Measurements from ENCODE around the gene HELZ2. TPM values are rescaled to one million over a fixed set of nuclear protein-coding genes. Genes with fewer than 3 reads are reported as not detected.

The HELZ2 gene
- total RNA-seq, 1 experiment from 2014 or later: 27.9 TPM

- DNase-seq: no peak
- H3T11ph ChIP-seq (ENCODE audit: low read length): no peak overlapping the region
Observed at GRCh38 chr20:63587776-63588591, 13.9 kb upstream of the HELZ2 start.

More at GRCh38 chr20:63587776-63588591, 13.9 kb upstream of the HELZ2 start:
- Histone ChIP-seq H2AFZ (ENCODE audit: low read length) (no peak overlapping the region), H4K5ac (ENCODE audit: insufficient read length, low read depth, low read length) (no peak overlapping the region), H4K20me1 (ENCODE audit: control insufficient read depth, insufficient read depth, insufficient read length) (no peaks in the 10 kb centered on the region), H3K23ac (ENCODE audit: insufficient read length, low read depth, low read length) (no peak overlapping the region), H2BK5ac (ENCODE audit: insufficient read length, low read length) (no peak overlapping the region), H3K4me2 (ENCODE audit: insufficient read depth, insufficient read length, low read length) (no peak overlapping the region), H3K4me1 (ENCODE audit: insufficient read depth, low read length) (no peaks in the 10 kb centered on the region), H2BK12ac (ENCODE audit: insufficient read length, low read depth, low read length) (no peak overlapping the region), H4K8ac (replicated peaks; ENCODE audit: insufficient read length, low read depth, low read length) (no peak overlapping the region), H3K79me2 (ENCODE audit: insufficient read depth, low read length) (no peaks in the 10 kb centered on the region), H3K23me2 (ENCODE audit: insufficient read length, low read depth, low read length, poor library complexity, severe bottlenecking) (no peaks in the 10 kb centered on the region), H2BK15ac (ENCODE audit: low read depth, low read length) (no peak overlapping the region), H3K4ac (ENCODE audit: low read depth, low read length) (no peak overlapping the region), H3K56ac (ENCODE audit: insufficient read length, low read depth, low read length) (no peak overlapping the region), H3K9me3 (ENCODE audit: control insufficient read depth, low read depth, low read length) (no peaks in the 10 kb centered on the region), H3K18ac (ENCODE audit: insufficient read length, low read depth, low read length) (no peak overlapping the region), H3K79me1 (ENCODE audit: insufficient read depth, low read depth, low read length, poor library complexity, severe bottlenecking) (no peaks in the 10 kb centered on the region), H3K27me3 (ENCODE audit: insufficient read depth, low read length) (no peaks in the 10 kb centered on the region), H2BK20ac (ENCODE audit: low read depth, low read length, poor library complexity, severe bottlenecking) (no peak overlapping the region), H2BK120ac (ENCODE audit: low read depth, low read length, poor library complexity, severe bottlenecking) (no peak overlapping the region), H3K27ac (ENCODE audit: insufficient read length, low read depth, low read length) (no peak overlapping the region), H4K91ac (ENCODE audit: insufficient read length, low read depth, low read length) (no peak overlapping the region), H3K14ac (ENCODE audit: insufficient read depth, low read length) (no peak overlapping the region), H2AK5ac (ENCODE audit: insufficient read length, low read length) (no peak overlapping the region), H3K9ac (ENCODE audit: extremely low read depth, insufficient read length, low read length) (no peak overlapping the region)
- peaks cover 2% of the 10 kb centered on the region; the same call in 1 of the 2 replicates for H3K27me3 Mint-ChIP-seq (ENCODE audit: low read depth)
- H3K4me3 Mint-ChIP-seq: no peak overlapping the region
- no peaks in the 10 kb centered on the region for H3K9me3 Mint-ChIP-seq
- TF ChIP-seq CTCF (conservative IDR thresholded peaks at IDR 0.05): no peak
- H3K27ac Mint-ChIP-seq: peak overlapping the region in 2 of 3 experiments; percentile 68 to 79; a peak in 3 of 7 replicates
- peaks cover 7 to 10% of the 10 kb centered on the region in 2 experiments for H3K4me1 Mint-ChIP-seq
- peaks cover 0 to 27% (median 20%) of the 10 kb centered on the region in 3 experiments for H3K36me3 Mint-ChIP-seq (ENCODE audit: insufficient read depth in 1 of 3, low read depth in 3 of 3)
- WGBS (ENCODE audit: extremely low coverage, insufficient read length, low lambda C conversion rate): no CpG with 5 or more reads among the region's 19 CpGs
